HL-60 (cell line): Measurements from ENCODE around the gene SEC16B.

Source experiments
- GABPA ChIP-seq: IDR thresholded peaks from 2 replicates; pipeline ENCODE4 v1.6.1; 2012; ENCODE audit warnings: low read depth
- POLR2AphosphoS5 ChIP-seq: IDR thresholded peaks from 2 replicates; pipeline ENCODE4 v1.6.1; 2012; ENCODE audit warnings: low read depth
- REST ChIP-seq: IDR thresholded peaks from 2 replicates; pipeline ENCODE4 v1.6.1; 2012; ENCODE audit warnings: low read depth; ENCODE audit not compliant: insufficient replicate concordance
- SPI1 ChIP-seq: IDR thresholded peaks from 2 replicates; pipeline ENCODE4 v1.6.1; 2012; ENCODE audit warnings: low read depth, mild to moderate bottlenecking, borderline replicate concordance
- TF ChIP-seq, protein P1 (sequence below): IDR thresholded peaks from one replicate; pipeline ENCODE4 v1.5.1; 2011; ENCODE audit warnings: low read length, control low read depth, inconsistent platforms; ENCODE audit not compliant: insufficient read depth

- TF ChIP-seq, protein P1, sequence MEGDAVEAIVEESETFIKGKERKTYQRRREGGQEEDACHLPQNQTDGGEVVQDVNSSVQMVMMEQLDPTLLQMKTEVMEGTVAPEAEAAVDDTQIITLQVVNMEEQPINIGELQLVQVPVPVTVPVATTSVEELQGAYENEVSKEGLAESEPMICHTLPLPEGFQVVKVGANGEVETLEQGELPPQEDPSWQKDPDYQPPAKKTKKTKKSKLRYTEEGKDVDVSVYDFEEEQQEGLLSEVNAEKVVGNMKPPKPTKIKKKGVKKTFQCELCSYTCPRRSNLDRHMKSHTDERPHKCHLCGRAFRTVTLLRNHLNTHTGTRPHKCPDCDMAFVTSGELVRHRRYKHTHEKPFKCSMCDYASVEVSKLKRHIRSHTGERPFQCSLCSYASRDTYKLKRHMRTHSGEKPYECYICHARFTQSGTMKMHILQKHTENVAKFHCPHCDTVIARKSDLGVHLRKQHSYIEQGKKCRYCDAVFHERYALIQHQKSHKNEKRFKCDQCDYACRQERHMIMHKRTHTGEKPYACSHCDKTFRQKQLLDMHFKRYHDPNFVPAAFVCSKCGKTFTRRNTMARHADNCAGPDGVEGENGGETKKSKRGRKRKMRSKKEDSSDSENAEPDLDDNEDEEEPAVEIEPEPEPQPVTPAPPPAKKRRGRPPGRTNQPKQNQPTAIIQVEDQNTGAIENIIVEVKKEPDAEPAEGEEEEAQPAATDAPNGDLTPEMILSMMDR: no peak
- TF ChIP-seq POLR2AphosphoS5: no peak
- TF ChIP-seq GABPA: no peak
- TF ChIP-seq REST: no peak
- TF ChIP-seq SPI1: no peak
Measured at GRCh38 chr1:177902266-177902665, 67.6 kb downstream of the SEC16B start.
